ENCODE data around the gene PTPRCAP. TPM values are rescaled to one million over a fixed set of nuclear protein-coding genes. Genes with fewer than 3 reads are reported as not detected.
A peak's percentile ranks its signal among the peaks of the same experiment; 100 is the strongest.

Gene PTPRCAP
- total and polyA plus RNA-seq, 10 of the 15 experiments (the other 5 are each of a cell fraction or from before 2014, with no cell fraction given), result 4.7 to 266 (median 125) TPM

GRCh38 chr11:67472882-67473281, 35.4 kb upstream of the PTPRCAP start:
- BruUV-seq (replicated peaks), result no TSS peak
- POLR2A ChIA-PET, result interaction anchor here (6.4 kb wide), 1 partner anchor 70 kb away, joined by 72 read pairs; the partner anchor contains the start of genes PPP1CA and TBC1D10C
- no peak overlapping the region for H3K9ac ChIP-seq (ENCODE audit: control insufficient read depth, insufficient read depth, low read length)
- H2AFZ ChIP-seq (ENCODE audit: control insufficient read depth, low read depth, low read length), result no peak overlapping the region
- intact Hi-C loops (cut with micrococcal nuclease; ENCODE audit: unreplicated experiment) (no loop called here), in situ Hi-C loops (cut with MboI) (no loop called here)
- no peaks in the 10 kb centered on the region for H4K20me1 ChIP-seq (ENCODE audit: control insufficient read depth, insufficient read depth)
- 59% methylated on average over 7 of the region's 7 CpGs for WGBS (ENCODE audit: insufficient coverage, insufficient replicate concordance, low lambda C conversion rate, missing lambda C conversion rate)
- SMC1A ChIA-PET (ENCODE audit: uncharacterized antibody, unreplicated experiment), result interaction anchor here (1.0 kb wide), 1 partner anchor 128 kb away, joined by 3 read pairs; no protein-coding TSS in a partner anchor
- FAIRE-seq (no peak), ATAC-seq (no peak), DNase-seq (ENCODE audit: low read depth, low spot score) (no peak)
- no peak overlapping the region for H3K27ac ChIP-seq (ENCODE audit: control insufficient read depth, insufficient read depth)
- no peaks in the 10 kb centered on the region; the same call in 2 of the 3 replicates for H3K9me3 ChIP-seq (replicated peaks; ENCODE audit: control insufficient read depth, insufficient read depth, low read length)
- H3K27me3 ChIP-seq (replicated peaks in 1 of 2; ENCODE audit: control insufficient read depth in 2 of 2, insufficient read depth in 2 of 2, low read length in 1 of 2), result no peaks in the 10 kb centered on the region
- no peak overlapping the region for H3K4me2 ChIP-seq (ENCODE audit: control insufficient read depth, insufficient read depth)
- no peak for TF ChIP-seq ATF7 (IDR thresholded peaks at IDR 0.05; ENCODE audit: low read depth)
- TF ChIP-seq PKNOX1 (IDR thresholded peaks at IDR 0.05), result peak; percentile 56
- peaks cover 7% of the 10 kb centered on the region for H3K79me2 ChIP-seq (ENCODE audit: control insufficient read depth, insufficient read depth, low read length)
- no peak overlapping the region for H3K4me3 ChIP-seq
- H3K36me3 ChIP-seq (ENCODE audit: control insufficient read depth in 2 of 2, insufficient read depth in 2 of 2, low read length in 1 of 2), result no peaks in the 10 kb centered on the region
- RAD21 ChIA-PET (ENCODE audit: unreplicated experiment), result no interaction called here
- H3K4me1 ChIP-seq (ENCODE audit: control insufficient read depth, insufficient read depth, low read length), result peaks cover 16% of the 10 kb centered on the region
- CTCF ChIA-PET, result interaction anchor here (1.1 kb wide), 1 partner anchor 70 kb away, joined by 3 read pairs; no protein-coding TSS in a partner anchor

GRCh38 chr11:67470337-67471002, 33.0 kb upstream of the PTPRCAP start:
- Histone ChIP-seq H3K79me2 (ENCODE audit: control insufficient read depth, insufficient read depth, low read length) (peaks cover 7% of the 10 kb centered on the region), H3K4me1 (ENCODE audit: control insufficient read depth, insufficient read depth, low read length) (peaks cover 25% of the 10 kb centered on the region), H3K4me2 (ENCODE audit: control insufficient read depth, insufficient read depth) (peak overlapping the region; percentile 51), H3K27me3 (replicated peaks in 1 of 2; ENCODE audit: control insufficient read depth in 2 of 2, insufficient read depth in 2 of 2, low read length in 1 of 2) (no peaks in the 10 kb centered on the region), H3K9ac (ENCODE audit: control insufficient read depth, insufficient read depth, low read length) (no peak overlapping the region; the same call in 1 of the 2 replicates), H3K4me3 (no peak overlapping the region), H3K9me3 (replicated peaks; ENCODE audit: control insufficient read depth, insufficient read depth, low read length) (no peaks in the 10 kb centered on the region), H3K36me3 (ENCODE audit: control insufficient read depth in 2 of 2, insufficient read depth in 2 of 2, low read length in 1 of 2) (no peaks in the 10 kb centered on the region), H4K20me1 (ENCODE audit: control insufficient read depth, insufficient read depth) (no peaks in the 10 kb centered on the region), H3K27ac (ENCODE audit: control insufficient read depth, insufficient read depth) (no peak overlapping the region; the same call in 1 of the 2 replicates), H2AFZ (ENCODE audit: control insufficient read depth, low read depth, low read length) (peak overlapping the region; percentile 68)
- peak; percentile 41 for FAIRE-seq
- SMC1A ChIA-PET (ENCODE audit: uncharacterized antibody, unreplicated experiment), result interaction anchor here (1.1 to 4.1 kb wide), 5 partner anchors 14 to 89 kb away, joined by 3 to 35 read pairs (median 10); partner anchors contain the start of genes AIP and PPP1CA
- ATAC-seq, result no peak
- CTCF ChIA-PET, result interaction anchor here (0.9 to 3.2 kb wide), 7 partner anchors 15 to 121 kb away, joined by 3 to 15 read pairs (median 4); partner anchors contain the start of genes PPP1CA and PTPRCAP
- intact Hi-C loops (cut with micrococcal nuclease; ENCODE audit: unreplicated experiment), result no loop called here
- BruUV-seq (replicated peaks), result no TSS peak
- POLR2A ChIA-PET, result interaction anchor here (0.7 to 8.1 kb wide), 7 partner anchors 10 to 67 kb away, joined by 3 to 78 read pairs (median 22); partner anchors contain the start of genes AIP, PPP1CA, PTPRCAP and RPS6KB2
- in situ Hi-C loops (cut with MboI), result no loop called here
- DNase-seq (ENCODE audit: low read depth, low spot score), result no peak
- RAD21 ChIA-PET (ENCODE audit: unreplicated experiment), result interaction anchor here (1.0 to 5.4 kb wide), 7 partner anchors 15 to 78 kb away, joined by 3 to 53 read pairs (median 4); partner anchors contain the start of genes AIP, PITPNM1, PPP1CA and PTPRCAP
- WGBS (ENCODE audit: insufficient coverage, insufficient replicate concordance, low lambda C conversion rate, missing lambda C conversion rate), result 28% methylated on average over 8 of the region's 8 CpGs
- TF ChIP-seq ZNF24 (IDR thresholded peaks at IDR 0.05) (peak; percentile 84; the same call in 1 of the 2 replicates), ZBTB40 (IDR thresholded peaks at IDR 0.05; ENCODE audit: borderline replicate concordance) (no peak; the same call in 1 of the 2 replicates), SPI1 (IDR thresholded peaks at IDR 0.05; ENCODE audit: borderline replicate concordance, insufficient read depth, low read depth, low read length) (peak; percentile 44; the same call in 1 of the 2 replicates), SP1 (IDR thresholded peaks at IDR 0.05; ENCODE audit: low read depth, low read length) (no peak), RUNX3 (IDR thresholded peaks at IDR 0.05; ENCODE audit: low read length) (peak; percentile 31; the same call in 1 of the 2 replicates), POLR2AphosphoS5 (IDR thresholded peaks at IDR 0.05; ENCODE audit: low read length) (no peak), JUNB (IDR thresholded peaks at IDR 0.05) (0 out of 2 replicates have a peak, but pooled peaks have one; percentile 45), NFYB (IDR thresholded peaks at IDR 0.05; ENCODE audit: insufficient read depth, low read depth, low read length) (no peak)

All from GM12878 (cell line).